ENCODE measurements around the gene KCNG2. TPM values are rescaled to one million over a fixed set of nuclear protein-coding genes. Genes with fewer than 3 reads are reported as not detected.

The KCNG2 gene
- total RNA-seq, 1 experiment from 2014 or later, result not detected

DNA sequence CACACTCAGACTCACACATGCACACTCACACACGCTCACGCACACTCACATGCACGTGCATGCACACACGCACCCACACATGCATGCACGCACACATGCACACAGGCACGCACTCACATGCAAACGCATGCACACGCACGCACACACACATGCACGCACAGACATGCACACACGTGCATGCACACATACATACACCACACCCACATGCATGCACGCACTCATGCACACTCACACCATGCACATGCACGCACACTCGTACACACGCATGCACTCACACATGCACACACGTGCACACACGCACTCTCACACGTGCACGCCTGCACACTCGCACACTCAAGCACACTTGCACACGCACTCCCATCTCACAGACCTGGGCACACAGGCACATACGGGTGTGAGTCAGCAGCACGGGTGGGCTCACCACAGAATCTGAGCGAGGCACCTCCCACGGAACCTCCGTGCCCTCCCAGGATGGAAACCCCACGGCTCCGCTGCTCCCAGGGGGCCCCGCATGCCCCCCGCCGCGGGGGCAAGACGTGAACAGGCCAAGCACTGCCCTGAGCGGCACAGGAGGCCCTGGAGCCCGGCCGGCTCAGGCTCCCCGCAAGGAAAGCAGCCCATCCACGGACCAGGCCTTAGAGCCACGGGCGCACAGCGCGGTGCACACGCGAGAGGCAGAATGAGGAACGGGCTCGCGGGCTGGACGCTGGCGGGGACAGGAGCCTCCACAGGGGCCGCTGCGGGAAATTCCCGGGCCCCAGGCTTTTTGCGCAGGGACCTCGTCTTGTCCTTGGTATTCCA lies 8.4 kb upstream of the KCNG2 start:
- no peak overlapping the region for H3K27ac Mint-ChIP-seq (ENCODE audit: unreplicated experiment)
- CTCF ChIA-PET, result no interaction called here
- DNase-seq, result no peak
- no peaks in the 10 kb centered on the region for H3K9me3 Mint-ChIP-seq (ENCODE audit: unreplicated experiment)
- no peak overlapping the region for H3K4me3 Mint-ChIP-seq (ENCODE audit: unreplicated experiment)
- no peaks in the 10 kb centered on the region for H3K36me3 ChIP-seq (ENCODE audit: control insufficient read depth, insufficient read depth, low read length)
- no peaks in the 10 kb centered on the region for H3K4me1 Mint-ChIP-seq (ENCODE audit: low read depth, unreplicated experiment)
- H3K27me3 ChIP-seq (replicated peaks; ENCODE audit: control insufficient read depth, insufficient read depth, low read length), result no peaks in the 10 kb centered on the region
- TF ChIP-seq, protein P1, sequence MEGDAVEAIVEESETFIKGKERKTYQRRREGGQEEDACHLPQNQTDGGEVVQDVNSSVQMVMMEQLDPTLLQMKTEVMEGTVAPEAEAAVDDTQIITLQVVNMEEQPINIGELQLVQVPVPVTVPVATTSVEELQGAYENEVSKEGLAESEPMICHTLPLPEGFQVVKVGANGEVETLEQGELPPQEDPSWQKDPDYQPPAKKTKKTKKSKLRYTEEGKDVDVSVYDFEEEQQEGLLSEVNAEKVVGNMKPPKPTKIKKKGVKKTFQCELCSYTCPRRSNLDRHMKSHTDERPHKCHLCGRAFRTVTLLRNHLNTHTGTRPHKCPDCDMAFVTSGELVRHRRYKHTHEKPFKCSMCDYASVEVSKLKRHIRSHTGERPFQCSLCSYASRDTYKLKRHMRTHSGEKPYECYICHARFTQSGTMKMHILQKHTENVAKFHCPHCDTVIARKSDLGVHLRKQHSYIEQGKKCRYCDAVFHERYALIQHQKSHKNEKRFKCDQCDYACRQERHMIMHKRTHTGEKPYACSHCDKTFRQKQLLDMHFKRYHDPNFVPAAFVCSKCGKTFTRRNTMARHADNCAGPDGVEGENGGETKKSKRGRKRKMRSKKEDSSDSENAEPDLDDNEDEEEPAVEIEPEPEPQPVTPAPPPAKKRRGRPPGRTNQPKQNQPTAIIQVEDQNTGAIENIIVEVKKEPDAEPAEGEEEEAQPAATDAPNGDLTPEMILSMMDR (IDR thresholded peaks at IDR 0.05; ENCODE audit: insufficient read depth in 1 of 2, low read depth in 1 of 2, low read length in 1 of 2, severe bottlenecking in 1 of 2, unreplicated experiment in 1 of 2), result no peak
- no TSS peak for BruUV-seq (replicated peaks)
- H3K9me3 ChIP-seq, result no peaks in the 10 kb centered on the region
- intact Hi-C loops (cut with micrococcal nuclease; ENCODE audit: unreplicated experiment), result no loop called here
- H3K4me3 ChIP-seq (ENCODE audit: low read depth, low read length), result no peak overlapping the region
- peaks cover 2% of the 10 kb centered on the region for H3K27me3 Mint-ChIP-seq (ENCODE audit: insufficient read depth, unreplicated experiment)
- POLR2A ChIA-PET, result no interaction called here
- no peaks in the 10 kb centered on the region for H3K36me3 Mint-ChIP-seq (ENCODE audit: insufficient read depth, unreplicated experiment)
- H3K4me1 ChIP-seq, result no peaks in the 10 kb centered on the region

DNA sequence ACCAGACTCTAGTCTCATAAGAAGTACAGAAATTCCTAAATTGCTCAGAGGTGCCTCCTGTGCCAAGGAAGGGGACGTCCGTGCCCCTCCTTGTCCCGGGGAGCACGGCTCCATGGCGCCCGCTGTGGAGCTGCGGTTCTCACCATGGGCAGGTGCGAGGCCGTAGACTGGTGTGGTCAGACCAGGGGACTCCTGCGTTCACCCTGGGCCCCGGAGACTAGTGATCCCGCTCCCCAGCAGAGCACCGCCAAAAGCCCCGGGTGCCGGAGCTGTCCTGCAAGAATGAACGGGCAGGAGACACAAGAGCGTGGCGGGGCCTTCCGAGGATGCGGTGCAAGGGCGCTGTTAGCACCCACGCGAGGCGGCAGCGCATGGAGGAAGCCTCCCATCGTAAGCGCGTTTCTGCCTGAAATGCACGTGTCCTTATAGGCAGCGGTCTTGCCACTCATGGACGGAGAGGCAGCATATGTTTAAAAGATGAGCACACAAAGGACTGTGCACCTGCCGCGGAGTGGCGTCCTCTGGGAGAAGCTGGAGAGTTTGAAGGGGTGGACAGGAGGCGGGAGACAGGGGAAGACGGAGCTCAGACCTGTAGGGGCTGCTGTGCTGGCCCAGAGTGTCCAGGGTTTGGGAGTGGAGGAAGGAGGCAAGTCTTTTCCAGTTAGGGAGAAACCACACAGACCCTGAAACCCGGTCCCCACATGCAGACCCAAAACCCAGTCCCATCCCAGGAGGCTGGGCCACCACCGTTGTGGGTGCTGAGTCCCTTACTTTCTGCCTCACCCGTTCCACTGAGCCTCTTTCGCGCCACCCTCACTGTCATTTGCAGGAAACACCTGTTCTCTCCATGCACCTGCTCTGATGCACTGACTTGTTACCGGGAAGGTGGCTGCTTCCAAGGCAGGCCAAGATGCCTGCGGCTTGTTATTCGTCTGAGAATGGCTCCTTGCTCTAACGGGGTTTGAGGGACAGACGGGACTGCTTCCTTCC lies 7.5 kb upstream of the KCNG2 start:
- H3K9me3 Mint-ChIP-seq (ENCODE audit: unreplicated experiment), result no peaks in the 10 kb centered on the region
- Histone ChIP-seq H3K9me3 (no peaks in the 10 kb centered on the region), H3K4me3 (ENCODE audit: low read depth, low read length) (no peak overlapping the region), H3K27me3 (replicated peaks; ENCODE audit: control insufficient read depth, insufficient read depth, low read length) (no peaks in the 10 kb centered on the region), H3K36me3 (ENCODE audit: control insufficient read depth, insufficient read depth, low read length) (no peaks in the 10 kb centered on the region), H3K4me1 (no peaks in the 10 kb centered on the region)
- POLR2A ChIA-PET, result no interaction called here
- no TSS peak for BruUV-seq (replicated peaks)
- intact Hi-C loops (cut with micrococcal nuclease; ENCODE audit: unreplicated experiment), result no loop called here
- no peaks in the 10 kb centered on the region for H3K36me3 Mint-ChIP-seq (ENCODE audit: insufficient read depth, unreplicated experiment)
- no peak for DNase-seq
- TF ChIP-seq, protein P1 (IDR thresholded peaks at IDR 0.05; ENCODE audit: insufficient read depth in 1 of 2, low read depth in 1 of 2, low read length in 1 of 2, severe bottlenecking in 1 of 2, unreplicated experiment in 1 of 2), result no peak
- no peak overlapping the region for H3K27ac Mint-ChIP-seq (ENCODE audit: unreplicated experiment)
- CTCF ChIA-PET, result no interaction called here
- peaks cover 2% of the 10 kb centered on the region for H3K27me3 Mint-ChIP-seq (ENCODE audit: insufficient read depth, unreplicated experiment)
- no peaks in the 10 kb centered on the region for H3K4me1 Mint-ChIP-seq (ENCODE audit: low read depth, unreplicated experiment)
- no peak overlapping the region for H3K4me3 Mint-ChIP-seq (ENCODE audit: unreplicated experiment)
